Measurements from ENCODE around the gene LRRC3C.

LRRC3C gene

DNA sequence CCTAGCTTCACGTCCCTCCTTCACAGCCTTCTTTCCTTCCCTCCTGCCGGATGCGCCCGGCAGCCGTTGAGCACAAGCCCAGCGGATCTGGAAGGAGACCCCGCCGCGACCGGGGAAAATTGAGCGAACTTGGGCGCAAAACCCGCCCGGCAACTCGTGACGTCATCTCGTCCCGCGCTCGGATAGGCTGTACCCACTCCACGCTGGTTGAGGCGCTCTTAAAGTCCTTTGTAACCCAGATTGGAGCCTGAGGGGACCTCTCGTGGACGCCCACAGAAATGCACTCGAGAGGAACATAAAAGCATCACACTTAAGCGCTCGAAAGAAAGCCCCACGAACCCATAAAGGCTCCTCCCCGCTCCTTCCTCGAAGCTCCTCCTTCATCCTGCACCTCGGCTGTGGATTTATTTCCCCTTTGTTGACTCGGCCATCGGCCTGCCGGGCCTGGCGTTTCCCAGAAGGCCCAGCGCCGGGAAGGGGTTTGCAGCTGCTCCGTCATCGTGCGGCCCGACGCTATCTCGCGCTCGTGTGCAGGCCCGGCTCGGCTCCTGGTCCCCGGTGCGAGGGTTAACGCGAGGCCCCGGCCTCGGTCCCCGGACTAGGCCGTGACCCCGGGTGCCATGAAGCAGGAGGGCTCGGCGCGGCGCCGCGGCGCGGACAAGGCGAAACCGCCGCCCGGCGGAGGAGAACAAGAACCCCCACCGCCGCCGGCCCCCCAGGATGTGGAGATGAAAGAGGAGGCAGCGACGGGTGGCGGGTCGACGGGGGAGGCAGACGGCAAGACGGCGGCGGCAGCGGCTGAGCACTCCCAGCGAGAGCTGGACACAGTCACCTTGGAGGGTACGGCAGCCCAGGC lies 53.0 kb downstream of the LRRC3C start, which contains the start of gene PSMD3:
TSS of gene PSMD3 (plus strand) at position 457 of the 856 bp plus-strand sequence. CDS start at position 621, 164 bp downstream.
- peak; percentile 88 to 94 (median 93) for DNase-seq

DNA sequence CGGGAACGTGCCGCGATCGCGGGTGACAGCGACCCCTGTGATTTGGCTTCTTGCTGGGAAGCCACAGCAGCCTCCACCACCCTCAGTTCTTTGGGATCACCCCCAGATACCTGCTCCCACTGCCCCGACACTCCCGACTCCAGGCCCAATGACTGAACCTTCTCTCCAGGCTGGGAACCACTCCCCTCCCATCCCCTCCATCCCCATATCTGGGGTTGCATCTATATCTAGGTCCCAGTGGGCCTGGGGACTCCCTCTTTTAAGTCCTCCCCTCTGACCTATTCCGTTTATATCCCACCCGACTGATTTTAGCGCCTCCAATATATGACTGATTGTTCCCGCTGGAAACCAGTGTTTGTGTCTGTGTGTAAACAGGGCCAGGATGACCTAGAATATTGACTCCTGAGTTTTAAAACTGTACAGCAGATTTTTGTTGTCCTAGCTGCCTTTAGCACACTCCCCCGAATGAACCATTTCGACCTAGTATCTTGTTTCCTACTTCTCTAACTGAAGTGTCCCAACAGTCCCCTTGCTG lies 53.7 kb downstream of the LRRC3C start:
- DNase-seq = no peak

DNA sequence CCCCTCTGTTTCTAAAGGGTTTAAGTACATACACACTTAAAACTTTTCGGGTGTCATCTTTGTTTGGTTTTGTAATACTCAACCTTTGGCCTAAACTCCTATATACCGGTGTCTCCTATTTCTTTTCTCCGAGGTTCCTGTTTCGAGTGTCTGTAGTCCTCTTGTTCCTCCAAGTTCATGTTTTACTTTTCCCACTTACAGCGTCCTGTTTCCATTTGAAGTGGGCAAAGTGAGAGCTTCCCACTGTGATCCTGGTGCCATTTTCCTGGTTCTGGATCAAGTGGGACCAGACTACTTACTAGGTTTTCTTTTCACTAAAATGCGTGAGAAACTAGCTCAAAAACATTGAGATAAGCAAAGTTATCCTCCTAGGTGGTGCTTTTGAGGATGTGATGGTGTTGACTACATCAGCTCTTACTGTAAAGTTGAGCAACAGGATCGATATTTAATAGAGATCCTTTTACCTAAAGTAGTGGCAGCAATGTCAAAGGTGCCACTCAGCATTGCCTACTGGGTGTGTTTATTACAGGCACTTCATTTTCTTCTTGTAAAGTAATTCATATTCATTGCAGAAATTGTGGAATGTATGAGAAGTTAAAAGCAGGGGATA lies 54.3 kb downstream of the LRRC3C start:
- no peak for DNase-seq

DNA sequence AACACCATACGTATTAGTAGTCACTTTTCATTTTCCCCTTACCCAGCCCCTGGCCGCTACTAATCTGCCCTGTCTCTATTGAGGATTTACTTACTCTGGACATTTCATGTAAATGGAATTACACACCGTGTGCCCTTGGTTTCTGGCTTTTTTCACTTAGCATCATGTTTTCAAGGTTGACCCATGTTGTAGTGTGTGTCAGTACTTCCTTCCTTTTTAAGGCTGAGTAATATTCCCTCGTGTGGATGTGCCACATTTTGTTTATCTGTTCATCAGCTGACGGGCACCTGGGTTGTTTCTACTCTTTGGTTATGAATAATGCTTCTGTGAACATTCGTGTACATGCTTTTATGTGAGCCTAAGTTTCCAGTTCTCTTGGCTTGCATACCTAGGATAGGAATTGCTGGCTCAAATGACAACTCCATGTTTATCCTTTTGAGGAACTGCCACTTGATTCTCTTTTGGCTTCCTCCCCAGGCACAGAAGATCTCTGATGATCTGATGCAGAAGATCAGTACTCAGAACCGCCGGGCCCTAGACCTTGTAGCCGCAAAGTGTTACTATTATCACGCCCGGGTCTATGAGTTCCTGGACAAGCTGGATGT lies 60.8 kb downstream of the LRRC3C start:
- DNase-seq = no peak

DNA sequence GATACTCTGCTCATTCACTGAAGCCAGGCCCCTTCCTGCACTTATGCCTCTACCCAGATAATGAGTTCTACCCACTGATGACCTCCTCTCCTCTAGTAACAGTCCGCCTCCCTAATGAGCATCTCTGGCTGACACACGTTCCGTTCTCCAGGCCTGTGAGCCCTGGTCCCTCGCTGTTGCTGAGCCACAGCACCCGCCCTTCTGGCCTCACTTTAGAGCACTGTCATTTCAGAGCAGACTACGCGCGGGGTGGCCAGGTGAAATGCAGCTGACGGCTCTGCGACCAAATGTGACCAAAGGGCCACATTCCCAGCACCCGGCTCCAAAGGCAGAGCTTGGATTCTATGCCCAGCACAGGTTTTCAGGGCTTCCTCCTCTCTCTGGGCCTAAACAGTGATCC lies 66.9 kb downstream of the LRRC3C start:
- DNase-seq = no peak
